CD1c-positive myeloid dendritic cell (primary cell): Measurements from ENCODE around the gene STK11.

ENCODE experiments used
- DNase-seq: peaks from one replicate; pipeline ENCODE4 v3.0.0-alpha.2; 2016; ENCODE audit errors: extremely low spot score

Gene STK11

DNA sequence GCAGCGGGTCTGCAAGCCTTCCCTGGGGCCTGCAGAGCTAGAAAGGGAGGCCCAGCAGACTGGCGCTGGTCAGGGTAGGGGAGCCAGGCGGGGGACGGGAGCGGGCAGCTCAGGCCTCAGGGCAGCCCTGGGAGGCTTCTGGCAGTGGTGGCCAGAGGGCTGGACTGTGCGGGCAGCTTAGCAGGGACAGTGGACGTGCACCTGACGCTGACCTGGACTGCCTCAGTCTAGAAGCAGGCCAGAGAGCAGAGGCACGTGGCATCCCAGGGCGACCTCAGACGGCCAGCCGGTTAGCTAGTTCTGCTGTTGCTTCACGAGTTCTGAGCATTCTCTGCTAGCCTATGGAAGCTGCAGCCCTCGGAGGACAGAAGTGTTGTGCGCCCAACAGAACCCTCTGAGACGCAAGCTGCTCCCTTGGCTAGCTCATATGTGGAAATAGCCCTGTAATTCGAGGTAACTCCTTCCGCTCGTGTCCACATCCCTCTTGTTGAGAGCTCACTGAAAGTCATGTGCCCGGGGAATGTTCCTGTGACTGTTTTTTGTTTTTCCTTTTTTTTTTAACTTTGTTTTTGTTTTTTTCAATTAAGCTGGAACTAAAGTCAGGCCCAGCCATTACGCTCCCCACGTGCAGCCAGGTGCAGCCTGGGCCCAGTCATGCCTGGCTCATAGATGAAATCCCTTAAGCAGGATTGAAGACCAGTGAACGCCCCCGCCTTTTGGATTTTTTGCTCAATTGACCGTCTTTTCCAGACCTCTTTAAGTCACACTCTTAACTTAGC is 67.9 kb downstream of the STK11 start:
- DNase-seq: peak; percentile 46

GRCh38 chr19:1274081-1274851 is 68.7 kb downstream of the STK11 start:
- no peak for DNase-seq

- no peak for DNase-seq
Observed at GRCh38 chr19:1274852-1275259, 69.3 kb downstream of the STK11 start.

GRCh38 chr19:1275260-1275975 is 69.8 kb downstream of the STK11 start, which contains the start of gene FAM174C:
FAM174C (plus strand) TSS chr19:1275530; CDS start chr19:1275550, 20 bp downstream.
- peak; percentile 98 for DNase-seq

GRCh38 chr19:1275976-1276627 is 70.5 kb downstream of the STK11 start:
- no peak for DNase-seq

GRCh38 chr19:1276628-1277022 is 71.0 kb downstream of the STK11 start:
- DNase-seq: no peak

DNA sequence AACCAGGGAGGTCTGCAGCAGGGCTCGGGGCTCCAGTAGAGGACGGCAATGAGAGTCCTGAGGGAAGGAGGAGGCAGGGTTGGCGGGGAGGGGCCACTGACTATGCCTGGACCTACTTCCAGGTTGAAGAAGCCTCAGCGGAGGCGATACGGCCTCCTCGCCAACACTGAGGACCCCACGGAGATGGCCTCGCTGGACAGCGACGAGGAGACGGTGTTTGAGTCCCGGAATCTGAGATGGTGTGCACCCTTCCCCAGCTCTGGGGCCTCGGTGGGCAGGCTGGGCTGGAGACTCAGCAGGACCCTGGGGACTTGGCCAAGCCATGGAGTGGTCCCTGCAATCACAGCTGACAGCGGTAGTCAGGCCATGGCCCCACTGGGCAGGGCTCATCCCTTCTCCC is 71.5 kb downstream of the STK11 start:
- no peak for DNase-seq
